Prostate gland (tissue), 2 donors: Measurements from ENCODE around the gene EML1.

ENCODE experiments used
- CTCF ChIP-seq, 4 experiments: fragments of 200-600 bp in 2 of 4; fragments of 450-650 bp in 2 of 4; sonication (generic) in 2 of 4; IDR thresholded peaks; 1 replicate in 3 of 4; 2 replicates in 1 of 4; pipeline ENCODE4 v1.5.1; 2016 to 2019; ENCODE audit warnings: antibody characterized with exemption in 4 of 4, mild to moderate bottlenecking in 2 of 4, moderate library complexity in 2 of 4
- POLR2A ChIP-seq: fragments of 450-650 bp; IDR thresholded peaks from one replicate; pipeline ENCODE4 v1.6.1; 2016; ENCODE audit warnings: antibody characterized with exemption, mild to moderate bottlenecking
- POLR2AphosphoS5 ChIP-seq: sonication (generic); formaldehyde crosslinking; IDR thresholded peaks from one replicate; pipeline ENCODE4 v1.6.1; 2017; ENCODE audit warnings: antibody characterized with exemption

DNA sequence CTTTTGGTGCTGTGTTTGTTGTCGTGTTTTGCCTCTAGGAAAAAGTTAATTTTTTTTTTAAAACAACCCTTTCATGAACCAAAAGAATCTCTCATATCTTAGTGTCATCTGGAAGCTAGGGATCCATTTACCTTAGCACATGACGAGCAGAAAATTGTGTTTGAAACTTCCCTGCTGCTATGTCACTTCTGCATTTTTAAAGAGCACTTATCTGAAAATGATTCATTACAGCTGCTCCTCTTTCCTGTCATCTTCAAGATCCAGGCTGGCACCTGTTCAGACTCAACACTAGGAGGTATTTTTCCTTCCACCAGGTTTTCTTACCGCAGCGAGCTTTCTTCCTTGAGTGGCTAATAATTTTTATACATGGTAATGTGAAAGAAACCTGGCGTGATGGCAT lies 67.0 kb downstream of the EML1 start:
- TF ChIP-seq POLR2AphosphoS5 = no peak
- TF ChIP-seq POLR2A = no peak
- no peak for TF ChIP-seq CTCF (IDR thresholded peaks at IDR 0.05)
